Hepatocyte (in vitro differentiated cells): Measurements from ENCODE around the gene PLXNB1.

ENCODE experiments used
- CTCF ChIP-seq: fragments of 200-600 bp; sonication (generic); IDR thresholded peaks from 2 replicates; pipeline ENCODE4 v1.5.1; 2016; ENCODE audit warnings: antibody characterized with exemption, mild to moderate bottlenecking; ENCODE audit not compliant: poor library complexity
- EZH2 ChIP-seq: fragments of 200-600 bp; sonication (generic); IDR thresholded peaks from 2 replicates; pipeline ENCODE4 v1.6.1; 2016; ENCODE audit warnings: antibody characterized with exemption, mild to moderate bottlenecking, borderline replicate concordance

GRCh38 chr3:48387634-48388033 is 42.3 kb downstream of the PLXNB1 start:
- TF ChIP-seq CTCF (no peak), EZH2 (no peak)
